Loucy (cell line): ENCODE measurements around the gene FNDC8.

Source experiments
- H2AFZ ChIP-seq: fragments of 200-600 bp; sonication (generic); 2 replicates; pipeline ENCODE4 v1.6.0; 2016; ENCODE audit warnings: antibody characterized with exemption, mild to moderate bottlenecking, low read length, moderate library complexity
- H3F3A ChIP-seq: fragments of 200-600 bp; 2 replicates; pipeline ENCODE4 v1.6.0; 2016; ENCODE audit warnings: antibody characterized with exemption, low read depth, mild to moderate bottlenecking
- H3K27me3 ChIP-seq: fragments of 200-600 bp; sonication (generic); 2 replicates; pipeline ENCODE4 v1.6.1; 2014; ENCODE audit warnings: low read length, mild to moderate bottlenecking; ENCODE audit not compliant: insufficient read depth, poor library complexity, severe bottlenecking
- H3K36me3 ChIP-seq: fragments of 200-600 bp; sonication (generic); 2 replicates; pipeline ENCODE4 v1.6.1; 2016; ENCODE audit warnings: low read length; ENCODE audit not compliant: insufficient read depth
- H3K4me1 ChIP-seq: fragments of 200-600 bp; sonication (generic); 2 replicates; pipeline ENCODE4 v1.5.1; 2014; ENCODE audit warnings: low read length, mild to moderate bottlenecking; ENCODE audit not compliant: insufficient read depth, poor library complexity, severe bottlenecking
- H3K4me2 ChIP-seq: fragments of 200-600 bp; sonication (generic); 2 replicates; pipeline ENCODE4 v1.6.0; 2014; ENCODE audit warnings: antibody characterized with exemption, low read length, low read depth, mild to moderate bottlenecking; ENCODE audit not compliant: poor library complexity, severe bottlenecking
- H3K4me3 ChIP-seq: fragments of 200-600 bp; sonication (generic); 2 replicates; pipeline ENCODE4 v1.5.1; 2014; ENCODE audit warnings: low read length, mild to moderate bottlenecking, mixed read lengths; ENCODE audit not compliant: poor library complexity, severe bottlenecking
- H3K79me2 ChIP-seq: fragments of 200-600 bp; sonication (generic); 2 replicates; pipeline ENCODE4 v1.6.1; 2014; ENCODE audit warnings: low read length; ENCODE audit not compliant: insufficient read depth
- H3K9ac ChIP-seq: fragments of 200-600 bp; sonication (generic); 2 replicates; pipeline ENCODE4 v1.6.0; 2014; ENCODE audit warnings: mild to moderate bottlenecking, low read depth, low read length, moderate library complexity; ENCODE audit not compliant: poor library complexity, severe bottlenecking
- H3K9me2 ChIP-seq: fragments of 200-600 bp; sonication (generic); replicated peaks from 2 replicates; pipeline ENCODE4 v1.6.1; 2016; ENCODE audit warnings: low read depth, low read length, mixed read lengths
- H3K9me3 ChIP-seq: fragments of 200-600 bp; sonication (generic); 2 replicates; pipeline ENCODE4 v1.6.1; 2014; ENCODE audit warnings: mild to moderate bottlenecking, antibody characterized with exemption, low read length, low read depth; ENCODE audit not compliant: insufficient read depth
- H4K20me1 ChIP-seq: fragments of 200-600 bp; sonication (generic); 2 replicates; pipeline ENCODE4 v1.6.0; 2014; ENCODE audit warnings: antibody characterized with exemption, low read length, mild to moderate bottlenecking; ENCODE audit not compliant: insufficient read depth, poor library complexity, severe bottlenecking
- EZH2phosphoT487 ChIP-seq: fragments of 200-600 bp; IDR thresholded peaks from 2 replicates; pipeline ENCODE4 v1.6.1; 2018; ENCODE audit warnings: antibody characterized with exemption, mild to moderate bottlenecking, moderate library complexity, borderline replicate concordance
- TF ChIP-seq, protein P1 (sequence below): fragments of 200-600 bp; sonication (generic); conservative IDR thresholded peaks from 2 replicates; pipeline ENCODE4 v1.5.1; 2014; ENCODE audit warnings: mild to moderate bottlenecking, antibody characterized with exemption, low read length

The FNDC8 gene

DNA sequence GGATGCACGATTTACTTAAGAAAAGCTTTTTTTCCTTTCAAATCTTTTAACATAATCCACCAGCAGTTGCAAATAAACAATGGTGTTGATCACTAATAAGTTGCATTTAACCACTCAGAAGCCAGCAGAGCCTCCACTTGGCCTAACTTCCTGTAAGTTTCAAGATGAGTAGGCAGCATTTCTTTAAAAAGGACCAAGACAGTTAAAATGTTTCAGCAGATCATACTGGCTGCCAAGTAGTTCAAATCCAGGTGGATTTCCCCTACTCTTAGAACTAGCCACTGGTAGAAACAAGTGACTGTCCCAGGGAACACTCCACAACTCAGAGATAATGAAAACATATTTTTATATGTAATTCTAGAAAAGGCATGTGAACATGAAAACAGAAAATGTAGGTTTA lies 40.9 kb upstream of the FNDC8 start:
- H2AFZ ChIP-seq: no peak overlapping the region; the same call in 1 of the 2 replicates
- H3K79me2 ChIP-seq: peaks cover under 1% of the 10 kb centered on the region; the same call in 1 of the 2 replicates
- H3K9me2 ChIP-seq: no peaks in the 10 kb centered on the region
- peak overlapping the region; percentile 34 for H3K4me2 ChIP-seq
- H3K9me3 ChIP-seq: no peaks in the 10 kb centered on the region
- TF ChIP-seq EZH2phosphoT487: no peak
- TF ChIP-seq, protein P1, sequence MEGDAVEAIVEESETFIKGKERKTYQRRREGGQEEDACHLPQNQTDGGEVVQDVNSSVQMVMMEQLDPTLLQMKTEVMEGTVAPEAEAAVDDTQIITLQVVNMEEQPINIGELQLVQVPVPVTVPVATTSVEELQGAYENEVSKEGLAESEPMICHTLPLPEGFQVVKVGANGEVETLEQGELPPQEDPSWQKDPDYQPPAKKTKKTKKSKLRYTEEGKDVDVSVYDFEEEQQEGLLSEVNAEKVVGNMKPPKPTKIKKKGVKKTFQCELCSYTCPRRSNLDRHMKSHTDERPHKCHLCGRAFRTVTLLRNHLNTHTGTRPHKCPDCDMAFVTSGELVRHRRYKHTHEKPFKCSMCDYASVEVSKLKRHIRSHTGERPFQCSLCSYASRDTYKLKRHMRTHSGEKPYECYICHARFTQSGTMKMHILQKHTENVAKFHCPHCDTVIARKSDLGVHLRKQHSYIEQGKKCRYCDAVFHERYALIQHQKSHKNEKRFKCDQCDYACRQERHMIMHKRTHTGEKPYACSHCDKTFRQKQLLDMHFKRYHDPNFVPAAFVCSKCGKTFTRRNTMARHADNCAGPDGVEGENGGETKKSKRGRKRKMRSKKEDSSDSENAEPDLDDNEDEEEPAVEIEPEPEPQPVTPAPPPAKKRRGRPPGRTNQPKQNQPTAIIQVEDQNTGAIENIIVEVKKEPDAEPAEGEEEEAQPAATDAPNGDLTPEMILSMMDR: no peak
- H4K20me1 ChIP-seq: no peaks in the 10 kb centered on the region
- no peaks in the 10 kb centered on the region for H3K36me3 ChIP-seq
- H3K27me3 ChIP-seq: no peaks in the 10 kb centered on the region
- peak overlapping the region; percentile 19 for H3K4me3 ChIP-seq
- H3K9ac ChIP-seq: peak overlapping the region; percentile 31
- H3K4me1 ChIP-seq: peaks cover 28% of the 10 kb centered on the region
- no peaks in the 10 kb centered on the region; the same call in 1 of the 2 replicates for H3F3A ChIP-seq

DNA sequence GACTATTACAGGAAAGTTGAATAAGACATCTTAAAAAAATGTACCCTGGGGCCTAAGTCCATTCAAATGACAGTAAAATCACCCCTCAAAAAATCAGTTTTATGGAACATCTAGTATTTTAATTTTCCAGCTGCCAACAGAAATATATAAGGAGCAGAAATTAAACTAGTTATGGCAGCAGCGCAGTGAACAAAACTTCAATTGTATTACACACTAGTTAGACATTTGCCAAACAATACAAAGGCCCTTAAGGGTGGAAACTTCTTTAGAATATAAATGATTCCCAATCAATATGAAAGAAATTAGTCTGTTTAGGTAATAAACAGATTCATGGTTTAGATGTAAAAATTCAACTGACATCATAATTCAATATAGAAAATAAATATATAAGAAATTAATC lies 39.8 kb upstream of the FNDC8 start:
- Histone ChIP-seq H3K4me2 (no peak overlapping the region), H3K9me2 (no peaks in the 10 kb centered on the region), H3K9ac (peak overlapping the region; percentile 31), H3K4me3 (no peak overlapping the region), H3K79me2 (peaks cover 10% of the 10 kb centered on the region; the same call in 1 of the 2 replicates), H3K27me3 (no peaks in the 10 kb centered on the region), H3K36me3 (no peaks in the 10 kb centered on the region), H4K20me1 (no peaks in the 10 kb centered on the region), H3F3A (no peaks in the 10 kb centered on the region; the same call in 1 of the 2 replicates), H3K9me3 (no peaks in the 10 kb centered on the region), H2AFZ (no peak overlapping the region), H3K4me1 (peaks cover 39% of the 10 kb centered on the region)
- no peak for TF ChIP-seq EZH2phosphoT487
- TF ChIP-seq, protein P1: no peak

DNA sequence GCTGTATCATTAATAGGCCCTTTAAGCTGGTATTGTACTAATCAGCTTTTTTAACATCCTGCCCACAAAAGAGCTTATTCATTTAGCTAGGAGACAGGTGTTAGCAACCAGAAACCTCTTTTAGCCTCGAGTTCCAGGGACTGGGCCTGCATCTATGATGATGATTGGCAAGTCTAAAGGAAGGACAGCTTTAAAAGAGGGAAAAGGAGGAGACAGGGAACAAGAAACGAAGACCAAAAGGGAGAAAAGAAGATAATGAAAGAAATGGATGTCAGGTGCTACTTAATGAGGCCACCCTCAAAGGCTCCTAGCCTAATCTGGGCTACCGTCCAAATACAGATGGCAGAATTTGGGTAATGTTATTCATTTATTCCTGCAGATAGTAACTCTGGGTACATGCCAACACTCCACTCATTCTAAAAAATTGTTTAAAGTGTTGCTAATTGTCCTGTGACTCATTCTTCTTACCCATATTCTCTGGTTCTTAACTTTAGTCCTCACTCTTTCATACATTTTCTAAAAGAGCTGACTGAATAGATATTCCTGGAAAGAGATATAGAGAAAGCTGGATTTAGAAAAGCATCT lies 39.2 kb upstream of the FNDC8 start:
- Histone ChIP-seq H3K79me2 (peaks cover 15% of the 10 kb centered on the region; the same call in 1 of the 2 replicates), H3K36me3 (no peaks in the 10 kb centered on the region), H3K4me1 (peaks cover 45% of the 10 kb centered on the region), H3K27me3 (no peaks in the 10 kb centered on the region), H3K9ac (peak overlapping the region; percentile 4), H3K9me3 (no peaks in the 10 kb centered on the region), H3K4me3 (no peak overlapping the region), H3F3A (no peaks in the 10 kb centered on the region; the same call in 1 of the 2 replicates), H3K9me2 (no peaks in the 10 kb centered on the region), H3K4me2 (peak overlapping the region; percentile 6), H4K20me1 (no peaks in the 10 kb centered on the region), H2AFZ (no peak overlapping the region)
- TF ChIP-seq EZH2phosphoT487: no peak
- TF ChIP-seq, protein P1: no peak
